NOMO-1 treated with DMSO at 0.1 percent for 48 hours (cell line): ENCODE data around the gene HAND2.

Experiments used
- DNase-seq: peaks from one replicate; lab custom pipeline; 2025; ENCODE audit not compliant: unreplicated experiment; lab: John Stamatoyannopoulos, UW

Gene HAND2

DNA sequence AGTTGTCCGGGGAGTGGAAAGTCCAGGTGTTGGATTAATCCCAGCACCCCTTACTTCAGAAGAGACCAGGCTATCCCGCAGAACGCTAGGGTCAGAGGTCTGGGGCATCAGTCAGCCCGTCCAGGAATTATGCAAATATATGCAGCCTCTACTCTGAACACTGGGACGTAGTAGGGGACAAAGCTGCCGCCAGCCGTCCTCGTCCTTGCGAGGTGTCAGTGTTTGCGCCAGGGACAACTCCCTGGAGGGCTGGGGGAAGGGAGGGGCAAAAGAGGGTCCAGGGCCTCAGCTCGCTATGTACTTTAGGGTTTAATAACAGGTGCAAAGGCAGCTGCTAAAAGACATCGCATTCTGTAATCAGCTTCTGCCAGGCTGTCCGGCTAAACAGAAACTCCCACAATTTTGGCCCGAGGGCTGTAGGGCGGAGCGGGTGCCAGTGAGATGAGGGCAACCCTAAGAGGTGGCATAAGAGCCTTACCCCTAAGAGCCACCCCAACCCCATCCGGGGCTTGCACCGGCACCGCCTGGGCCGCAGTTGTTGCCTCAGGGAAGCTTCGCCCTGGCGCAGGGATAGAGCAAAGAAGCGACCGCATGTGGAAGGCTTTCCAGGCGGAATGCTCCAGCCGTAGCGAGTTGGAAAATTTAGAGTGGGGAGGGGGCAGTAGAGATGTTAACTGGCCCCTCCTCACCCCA is 8.4 kb downstream of the HAND2 start:
- no peak for DNase-seq

DNA sequence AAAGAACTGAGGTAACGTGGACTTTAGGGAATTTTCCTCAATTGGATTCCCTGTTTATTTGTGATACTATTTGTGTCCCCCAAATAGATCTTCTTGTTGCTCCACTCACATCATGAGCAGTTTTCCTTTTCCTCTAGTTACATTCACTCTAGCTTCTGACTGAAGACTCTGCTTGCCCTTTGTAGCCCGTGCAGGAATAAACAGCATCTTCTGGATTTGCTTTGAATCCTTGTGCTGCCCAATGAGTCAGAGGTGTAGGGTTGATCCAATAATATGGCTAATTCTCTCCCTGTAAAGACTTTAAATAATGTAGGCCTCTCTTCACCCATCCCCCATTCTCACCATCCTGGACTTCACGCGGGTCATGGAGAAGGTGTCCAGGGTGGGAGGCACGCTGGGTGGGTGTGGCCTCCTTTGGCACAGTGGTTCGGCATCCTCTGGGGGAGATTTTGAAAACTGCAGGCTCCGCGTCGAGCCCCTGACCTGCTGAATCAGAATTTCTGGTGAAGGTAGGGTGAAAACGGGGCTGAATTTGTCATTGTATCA is 9.0 kb downstream of the HAND2 start:
- DNase-seq = no peak

DNA sequence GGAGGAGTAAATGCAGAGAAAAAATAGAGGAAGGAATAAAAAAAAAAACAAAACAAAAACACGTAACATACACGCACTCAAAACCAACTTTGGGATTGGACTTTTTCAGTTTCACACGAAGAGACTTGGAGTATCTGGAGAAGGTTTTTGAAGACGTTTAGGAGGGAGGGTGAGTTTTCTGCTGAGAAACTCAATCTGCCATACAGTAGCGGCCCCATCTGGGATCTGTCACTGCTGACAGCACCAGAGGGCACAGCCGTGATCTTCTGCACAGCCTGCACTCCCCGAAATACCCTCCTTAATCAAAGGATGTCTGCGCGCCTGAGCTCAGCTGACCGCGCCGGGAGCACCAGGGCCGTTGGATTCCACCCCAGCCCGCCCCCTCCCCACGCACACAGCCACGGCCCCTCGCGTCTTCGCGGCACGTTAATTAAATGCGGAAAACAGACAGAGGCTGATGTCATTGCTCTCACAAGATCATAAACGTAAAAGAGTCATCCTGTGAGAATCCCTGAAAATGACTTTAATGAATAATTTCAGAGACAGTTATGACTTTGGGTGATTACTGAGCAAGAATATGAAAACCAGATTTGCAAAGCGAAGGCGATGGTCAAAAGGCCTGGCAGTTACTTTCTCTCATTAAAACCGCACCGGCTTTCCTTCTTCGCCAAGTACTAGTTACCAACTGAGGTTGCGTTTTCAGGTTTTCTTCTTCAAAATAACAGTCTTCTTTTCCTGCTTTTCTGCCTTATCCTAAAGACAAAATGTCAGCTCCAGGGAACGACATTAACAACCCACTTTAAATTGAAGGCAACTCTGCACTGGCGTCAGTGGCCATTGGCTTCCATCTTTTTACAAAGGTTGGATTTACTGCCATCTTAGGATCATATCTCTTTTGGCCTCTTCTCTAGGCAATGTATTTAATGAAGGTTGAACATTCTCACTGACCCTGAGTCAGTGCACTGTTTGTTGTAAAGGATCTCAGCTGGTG is 10.6 kb downstream of the HAND2 start:
- DNase-seq = no peak

DNA sequence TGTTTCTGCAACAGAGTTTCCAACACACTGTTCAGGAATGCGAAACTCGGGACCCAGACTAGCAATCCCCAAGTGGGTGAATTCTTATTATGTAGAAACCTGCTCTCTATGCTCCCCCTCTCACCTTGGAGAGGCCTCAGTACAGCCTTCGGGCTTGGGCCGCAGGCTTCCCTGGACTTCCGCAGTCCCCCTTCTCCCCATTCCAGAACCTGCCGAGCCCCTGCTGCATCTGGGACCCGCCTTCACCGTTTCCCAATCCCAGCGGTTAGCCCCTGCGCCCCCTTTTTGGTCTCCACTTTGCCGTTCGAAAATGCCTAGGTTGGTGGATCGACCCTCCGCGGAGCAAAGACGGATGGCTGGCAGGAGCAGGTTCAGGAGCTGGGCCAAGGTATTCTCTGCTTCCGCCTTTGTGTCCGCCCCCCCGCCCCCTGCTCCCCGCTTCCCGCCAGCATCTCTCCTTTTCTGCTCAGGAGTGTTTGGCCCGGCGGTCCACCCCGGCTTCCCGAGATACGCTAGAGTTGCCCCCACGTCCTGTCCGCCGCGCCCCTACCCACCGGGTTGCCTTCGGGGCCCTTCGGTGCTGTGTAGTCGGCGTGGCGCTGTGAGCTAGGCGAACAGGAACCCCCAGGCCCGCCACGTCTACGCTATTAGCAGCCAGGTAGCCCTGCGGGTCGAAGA is 11.5 kb downstream of the HAND2 start:
- no peak for DNase-seq

DNA sequence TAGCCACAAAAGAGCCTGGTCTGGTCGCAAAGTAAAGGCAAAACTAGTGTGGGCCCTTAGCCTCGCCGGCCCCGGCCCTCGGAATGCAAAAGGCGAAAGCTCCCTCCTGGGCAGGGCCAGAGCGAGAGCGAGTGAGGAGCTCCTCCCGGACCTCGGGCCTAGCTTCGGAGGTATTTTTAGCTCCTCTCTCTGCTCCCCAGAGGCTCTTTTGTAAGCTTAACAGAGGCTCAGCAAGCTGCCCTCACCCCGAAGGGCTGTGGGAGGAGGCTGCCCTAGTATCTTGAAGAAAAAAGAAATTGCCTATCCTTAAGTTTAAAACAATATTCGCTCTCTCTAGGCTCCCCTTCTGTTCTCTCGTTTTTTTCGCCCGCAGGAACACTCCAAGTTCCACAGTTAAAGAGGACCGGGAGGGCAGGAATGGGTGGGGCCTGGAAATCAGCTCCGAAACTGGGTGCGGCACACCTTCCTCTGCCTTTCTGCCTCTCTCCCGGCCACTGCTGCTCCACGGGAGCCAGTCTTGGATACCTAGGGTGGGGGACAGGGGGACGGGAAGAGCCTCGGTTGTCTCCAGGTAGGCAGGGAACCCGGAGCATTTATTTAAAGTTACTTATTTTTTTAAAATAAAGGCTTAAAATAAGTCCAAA is 12.1 kb downstream of the HAND2 start:
- no peak for DNase-seq

DNA sequence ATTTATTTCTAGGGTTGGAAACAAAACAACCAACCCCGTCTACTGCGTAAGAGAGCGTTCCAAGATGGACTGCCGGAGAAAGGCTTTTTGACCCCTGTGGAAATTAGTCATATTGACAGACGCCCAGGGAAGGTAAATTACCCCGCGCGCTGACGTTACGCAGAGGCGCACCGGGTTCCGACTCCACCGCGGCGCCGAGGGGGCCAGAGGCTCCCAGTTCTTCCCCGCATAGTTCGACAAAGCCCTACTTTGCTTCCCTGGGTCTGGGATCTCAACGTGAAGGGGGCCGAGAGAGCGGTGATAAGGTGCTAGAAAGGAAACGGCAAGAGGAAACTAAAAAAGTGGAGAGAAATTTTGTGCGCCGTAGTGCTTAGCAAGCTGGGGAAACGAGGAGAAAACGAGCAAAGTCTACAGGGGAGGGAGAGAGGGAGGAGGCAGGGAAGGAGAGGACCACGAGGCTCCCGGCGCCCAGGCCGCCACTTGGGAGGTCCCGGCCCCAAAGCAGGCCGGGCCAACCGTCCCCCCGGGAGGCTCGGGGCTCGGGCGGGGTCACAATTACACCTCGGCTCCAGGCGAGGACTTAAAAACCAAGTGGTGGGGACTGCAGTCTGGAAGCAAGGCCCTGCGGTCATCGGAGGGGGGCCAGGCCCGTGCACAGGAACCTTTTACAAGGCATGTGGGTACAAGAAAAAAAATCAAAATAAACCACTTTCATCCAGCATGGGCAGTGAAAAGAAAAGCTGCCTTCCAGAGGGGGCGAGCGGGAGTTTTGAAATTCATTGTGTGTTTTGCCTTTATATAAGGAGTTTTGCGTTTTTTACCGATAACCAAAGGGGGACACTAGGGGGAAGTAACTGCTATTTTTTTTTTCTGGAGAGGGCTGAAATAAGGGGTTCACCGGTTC is 13.2 kb downstream of the HAND2 start:
- no peak for DNase-seq

DNA sequence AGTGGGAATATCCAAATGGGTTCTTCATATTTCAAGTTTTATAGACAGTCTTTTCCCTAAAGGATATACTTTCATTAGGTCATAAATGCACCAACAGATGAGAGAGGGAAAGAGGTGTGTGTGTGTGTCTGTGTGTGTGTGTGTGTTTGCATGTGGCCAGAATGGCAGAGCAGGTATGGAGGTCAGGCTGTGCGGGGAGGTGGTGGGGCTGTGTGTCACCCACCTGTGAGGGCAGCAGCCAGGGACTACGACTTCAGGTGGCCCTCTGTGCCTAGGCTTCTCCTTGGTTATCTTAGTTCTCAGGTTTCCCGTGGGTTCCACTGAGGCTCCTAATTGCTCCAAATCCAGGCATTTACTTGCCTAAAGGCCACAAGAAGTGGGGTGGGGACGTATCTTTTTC is 14.6 kb downstream of the HAND2 start:
- DNase-seq = no peak

DNA sequence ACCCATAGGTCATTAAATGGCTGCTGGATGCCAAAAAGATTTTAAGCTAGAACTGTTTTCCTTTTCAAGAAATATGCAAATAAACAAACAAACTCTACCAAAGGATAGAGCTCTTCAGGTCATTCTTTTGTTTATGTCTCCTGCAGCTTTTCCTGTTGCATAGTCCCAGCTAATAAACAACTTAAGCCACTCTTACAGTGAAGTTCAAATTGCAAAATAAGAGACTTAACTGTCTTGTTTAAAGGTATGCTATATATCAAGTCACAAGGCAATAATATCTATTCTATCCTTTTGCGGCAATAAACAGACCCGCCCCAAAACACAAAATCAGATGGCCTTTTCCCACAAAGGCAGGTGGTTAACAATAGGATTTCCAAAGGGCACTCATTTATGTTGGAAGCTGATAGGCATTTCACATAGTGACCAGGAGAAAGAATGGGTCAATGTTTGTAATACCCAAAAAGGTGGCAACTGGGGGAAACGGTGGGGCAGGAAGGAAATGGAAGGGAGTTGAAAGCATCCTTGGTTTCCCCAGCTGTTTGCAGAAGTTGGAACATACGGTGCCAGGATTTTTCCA is 15.3 kb downstream of the HAND2 start:
- DNase-seq = no peak

DNA sequence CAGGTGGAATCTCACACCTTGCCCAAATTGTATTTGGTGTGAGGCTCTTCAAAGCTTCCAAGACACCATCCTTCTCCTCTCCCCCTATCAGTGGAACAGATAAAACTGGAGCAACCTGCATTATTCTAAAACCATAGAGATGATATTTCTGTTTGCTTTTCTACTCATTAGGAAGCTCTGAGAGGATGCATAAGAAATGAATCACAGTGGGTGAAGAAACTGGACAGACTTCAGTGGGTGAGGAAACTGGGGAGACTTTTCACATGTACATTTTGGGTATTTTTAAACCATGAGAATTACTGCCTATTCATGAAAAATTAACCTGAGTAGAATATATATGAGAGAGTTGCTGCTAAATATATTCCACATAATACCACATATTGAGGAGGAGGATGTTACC is 16.4 kb downstream of the HAND2 start:
- no peak for DNase-seq

DNA sequence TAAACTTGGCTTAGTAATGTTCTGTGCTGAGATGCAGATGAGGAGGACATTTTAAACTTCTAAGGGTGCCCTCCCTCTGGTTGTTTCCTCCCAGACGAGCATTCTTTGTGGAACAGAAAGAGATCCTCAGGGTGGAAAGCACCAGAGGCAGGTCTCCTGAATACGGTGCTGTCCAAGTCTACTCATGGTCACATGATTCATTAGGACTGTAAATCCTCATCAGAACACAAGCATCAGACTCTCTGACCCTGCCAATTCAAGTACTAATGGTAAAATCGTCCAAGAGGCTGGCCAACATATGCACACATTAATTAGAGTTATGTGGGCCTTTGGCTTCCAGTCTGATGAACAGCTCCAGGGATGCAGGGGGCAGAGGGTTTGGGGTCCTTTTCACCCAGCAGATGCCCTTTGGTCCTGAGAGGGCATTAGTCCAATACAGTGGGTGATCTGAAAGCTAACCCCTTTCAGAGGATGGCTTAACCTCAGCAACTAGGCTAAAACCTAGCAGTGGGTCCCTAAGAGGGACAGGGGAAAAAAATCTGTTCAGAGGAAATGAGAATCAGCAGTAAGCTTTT is 18.2 kb downstream of the HAND2 start:
- DNase-seq = no peak

DNA sequence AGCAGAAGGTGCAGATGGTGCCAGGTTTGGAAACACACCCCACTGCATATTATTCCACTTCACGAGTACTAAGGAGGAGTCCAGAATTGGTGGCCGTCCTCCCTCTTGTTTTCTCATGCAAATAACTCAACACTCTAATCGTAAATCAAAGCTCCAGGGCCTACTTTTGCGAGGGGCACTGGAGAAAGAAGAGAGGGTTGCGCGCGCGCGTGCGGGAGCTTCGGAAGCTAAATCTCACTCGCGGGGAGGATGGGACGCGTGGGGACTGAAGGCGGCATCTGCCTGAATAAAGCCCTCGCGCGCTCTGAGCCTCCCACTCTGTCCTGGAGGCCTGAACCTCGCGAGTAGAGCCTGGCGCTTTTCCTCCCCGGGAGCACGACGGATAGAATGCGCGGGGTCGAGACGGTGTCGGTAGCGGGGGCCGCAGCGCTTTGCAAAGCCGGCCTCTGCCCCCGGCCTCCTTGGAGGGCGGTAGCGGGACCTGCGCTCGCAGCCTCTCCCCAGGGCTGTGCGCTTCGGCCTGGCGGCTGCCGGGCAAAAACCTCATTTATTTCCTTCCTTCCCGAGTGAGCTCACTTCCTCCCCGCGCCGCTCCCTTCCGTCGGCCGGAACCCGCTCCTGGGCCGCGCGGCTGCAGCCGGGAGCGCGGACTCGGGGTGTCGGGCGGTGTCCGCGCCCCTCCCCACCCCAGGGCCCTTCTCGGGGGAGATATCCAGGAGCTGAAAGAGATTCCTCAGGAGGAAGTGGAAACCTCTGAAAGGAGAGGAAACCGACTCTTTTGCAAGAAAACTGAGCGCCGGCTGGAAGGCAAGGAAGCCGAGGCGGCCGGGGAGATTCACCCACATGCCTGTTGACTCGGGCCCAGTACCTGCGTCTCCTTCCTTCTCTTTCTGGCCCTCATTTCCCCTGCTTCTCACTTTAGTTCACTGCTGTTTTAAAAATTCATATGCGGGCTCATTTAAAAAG is 20.7 kb downstream of the HAND2 start:
- no peak for DNase-seq

DNA sequence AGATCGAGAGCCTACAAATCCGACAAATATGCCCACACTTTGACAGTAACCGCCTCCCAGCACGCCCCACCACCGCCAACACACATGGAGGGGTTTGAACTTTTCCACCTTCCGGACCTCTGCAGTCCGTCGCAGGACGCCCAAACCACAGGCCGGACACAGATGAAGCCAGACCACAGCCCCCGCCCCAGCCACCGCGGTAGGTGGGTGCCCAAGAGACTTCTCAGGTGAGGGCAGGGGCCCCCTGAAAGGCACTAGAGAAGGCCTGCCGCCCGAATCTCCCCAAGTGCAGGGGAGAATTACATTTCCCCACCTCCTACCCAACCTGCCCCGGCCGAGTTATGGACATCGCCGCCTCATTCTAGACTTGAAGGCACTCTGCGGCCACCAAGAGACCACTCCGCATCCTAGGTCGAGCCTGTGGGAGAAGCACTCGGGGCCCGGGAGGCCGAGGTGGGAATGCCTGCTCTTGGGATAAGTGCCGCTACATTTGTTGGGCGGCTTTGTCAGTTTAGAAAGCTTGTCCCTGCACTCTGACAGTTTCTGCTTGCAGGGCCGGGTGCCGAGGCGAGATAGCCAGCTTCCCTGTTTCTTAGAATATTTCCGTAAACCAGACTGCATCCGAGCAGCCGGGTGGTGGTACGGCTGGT is 21.5 kb downstream of the HAND2 start:
- no peak for DNase-seq

DNA sequence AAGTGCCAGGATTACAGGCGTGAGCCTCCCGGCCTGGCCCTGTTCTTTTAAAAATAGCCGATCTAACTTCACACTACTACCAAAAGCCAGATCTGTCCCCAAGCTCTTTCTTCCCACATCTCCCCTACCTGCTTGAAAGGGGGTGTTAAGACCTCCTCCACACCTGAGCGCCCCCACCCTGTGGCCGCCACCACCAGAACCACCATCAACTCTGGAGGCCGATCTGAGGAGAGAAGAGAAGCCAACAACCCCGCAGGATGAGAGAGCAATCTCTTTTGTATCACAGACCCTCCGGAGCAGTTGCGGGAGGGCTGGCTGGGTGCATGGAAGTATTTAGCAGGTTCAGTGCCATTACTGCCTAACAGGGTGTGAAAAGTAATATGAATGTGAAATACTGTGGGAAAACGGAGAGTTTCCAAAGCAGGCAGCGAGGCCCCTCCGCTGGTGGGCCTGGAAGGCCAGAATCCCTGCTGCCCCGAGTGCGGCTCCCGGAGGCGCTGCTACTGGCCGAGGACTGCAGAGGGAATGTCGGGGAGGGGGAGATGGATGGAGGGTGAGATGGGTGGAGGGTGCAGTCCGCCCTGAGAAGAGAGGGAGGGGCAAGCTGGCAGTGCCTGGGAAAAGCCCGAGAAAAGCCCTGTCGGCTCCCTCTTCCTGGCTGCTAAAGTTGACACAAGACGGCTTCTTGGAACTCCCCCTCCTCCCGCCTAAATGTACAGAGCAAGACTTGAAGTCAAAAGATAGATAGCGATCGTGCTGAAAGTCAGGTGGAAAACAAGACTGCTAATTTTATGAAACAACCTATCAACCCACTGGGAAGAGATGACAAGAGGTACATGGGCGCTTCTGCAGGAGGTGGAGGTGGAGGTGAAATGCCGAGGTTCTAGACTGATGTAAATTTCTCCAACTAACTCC is 22.3 kb downstream of the HAND2 start:
- no peak for DNase-seq

DNA sequence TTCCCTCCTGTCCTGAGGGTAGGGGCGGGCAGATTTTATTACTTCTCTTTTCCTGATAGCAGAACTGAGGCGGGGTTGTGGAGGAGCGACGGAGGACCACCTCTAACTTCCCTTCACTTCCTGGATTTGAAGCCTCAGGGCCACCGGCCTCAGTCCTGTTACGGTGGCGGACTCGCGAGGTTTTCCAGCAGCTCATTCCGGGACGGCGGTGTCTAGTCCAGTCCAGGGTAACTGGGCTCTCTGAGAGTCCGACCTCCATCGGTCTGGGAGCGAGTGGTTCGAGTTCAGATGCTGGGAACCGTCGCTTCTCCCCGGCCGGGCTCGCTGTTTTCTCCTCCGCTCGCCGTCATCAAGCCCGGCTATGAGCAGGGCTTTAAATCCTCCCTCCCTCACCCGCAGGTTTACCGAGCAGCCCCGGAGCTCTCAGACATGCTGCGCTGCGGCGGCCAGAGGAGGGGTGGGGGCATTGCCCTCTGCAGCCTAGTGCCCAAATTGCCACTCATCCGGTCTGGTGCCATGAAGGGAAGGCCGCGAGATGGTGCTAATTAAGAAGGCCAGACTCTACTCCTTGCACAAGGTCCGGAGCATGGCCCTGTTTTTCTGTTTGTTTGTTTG is 23.3 kb downstream of the HAND2 start:
- peak; percentile 39 for DNase-seq

DNA sequence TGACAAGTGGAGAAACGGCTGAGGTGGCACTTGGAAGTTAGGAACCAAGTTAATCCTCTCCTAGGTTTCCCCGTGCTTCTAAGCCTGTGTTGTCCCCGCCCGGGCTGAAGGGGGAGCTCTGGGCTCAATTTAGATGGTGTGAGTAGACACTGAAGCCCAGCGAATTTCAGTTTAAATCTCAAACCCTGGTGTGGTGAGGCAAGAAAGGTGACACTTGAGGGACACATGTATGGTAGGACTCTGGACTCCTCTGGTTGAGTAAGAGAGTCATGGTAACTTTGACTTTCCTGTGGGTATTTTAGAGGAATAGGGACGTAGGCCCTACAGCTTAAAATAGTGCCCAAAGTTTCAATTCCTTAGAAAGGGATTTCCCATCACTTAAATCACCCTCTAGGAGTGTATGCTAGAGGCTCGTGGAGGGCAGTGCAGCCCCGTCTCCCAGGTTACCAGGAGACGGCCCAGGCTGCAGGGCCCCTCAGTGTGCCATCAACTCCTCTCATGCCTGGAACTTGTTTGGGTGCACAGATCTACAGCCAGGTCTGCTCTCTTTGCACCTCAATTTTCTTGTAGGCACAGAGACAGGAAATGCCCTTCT is 24.0 kb downstream of the HAND2 start:
- peak; percentile 89 for DNase-seq

DNA sequence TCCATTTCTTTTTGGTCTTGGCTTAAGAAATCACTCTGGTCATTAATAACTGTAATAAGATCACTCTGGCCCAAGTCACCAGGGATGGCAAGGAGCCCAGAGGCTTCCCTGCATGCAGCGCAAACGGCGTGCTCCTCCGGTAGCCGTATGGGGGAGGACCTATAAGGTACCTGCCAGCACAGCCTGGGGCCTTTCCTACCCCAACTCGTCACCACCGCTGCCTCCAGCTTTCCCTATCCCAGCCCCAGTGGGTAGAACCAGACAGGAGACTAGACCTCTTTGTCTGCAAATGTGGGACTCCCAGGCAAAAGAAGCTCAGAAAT is 25.9 kb downstream of the HAND2 start:
- DNase-seq = no peak
